NCI-H226 (cell line): ENCODE data around the gene MT1M.
"Not testable (repeated sequence)": the region's sequence is repeated elsewhere in the genome, so short reads cannot be mapped to it uniquely, and the experiment has no call there.

Experiments used
- DNase-seq: peaks from one replicate; pipeline ENCODE4 v3.0.0-alpha.2; 2015

MT1M gene

DNA sequence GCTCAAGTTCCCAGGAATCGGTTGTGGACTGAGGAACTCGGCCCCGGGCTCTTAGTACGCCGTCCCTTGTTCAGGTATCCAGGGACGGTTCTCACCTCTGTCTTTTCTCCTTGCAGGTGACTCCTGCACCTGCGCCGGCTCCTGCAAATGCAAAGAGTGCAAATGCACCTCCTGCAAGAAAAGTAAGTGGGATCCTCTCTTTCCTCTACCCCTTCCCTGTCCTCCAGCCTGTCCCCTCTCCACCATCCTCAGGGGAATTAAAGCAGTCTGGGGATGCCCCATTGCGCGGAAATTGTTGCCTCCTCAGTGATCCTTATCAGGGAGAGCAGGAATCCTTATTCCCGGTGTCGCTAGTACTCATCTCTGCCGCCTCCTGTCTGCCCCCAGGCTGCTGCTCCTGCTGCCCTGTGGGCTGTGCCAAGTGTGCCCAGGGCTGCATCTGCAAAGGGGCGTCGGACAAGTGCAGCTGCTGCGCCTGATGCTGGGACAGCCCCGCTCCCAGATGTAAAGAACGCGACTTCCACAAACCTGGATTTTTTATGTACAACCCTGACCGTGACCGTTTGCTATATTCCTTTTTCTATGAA, 23.5 kb upstream of the MT1M start:
- no peak for DNase-seq

DNA sequence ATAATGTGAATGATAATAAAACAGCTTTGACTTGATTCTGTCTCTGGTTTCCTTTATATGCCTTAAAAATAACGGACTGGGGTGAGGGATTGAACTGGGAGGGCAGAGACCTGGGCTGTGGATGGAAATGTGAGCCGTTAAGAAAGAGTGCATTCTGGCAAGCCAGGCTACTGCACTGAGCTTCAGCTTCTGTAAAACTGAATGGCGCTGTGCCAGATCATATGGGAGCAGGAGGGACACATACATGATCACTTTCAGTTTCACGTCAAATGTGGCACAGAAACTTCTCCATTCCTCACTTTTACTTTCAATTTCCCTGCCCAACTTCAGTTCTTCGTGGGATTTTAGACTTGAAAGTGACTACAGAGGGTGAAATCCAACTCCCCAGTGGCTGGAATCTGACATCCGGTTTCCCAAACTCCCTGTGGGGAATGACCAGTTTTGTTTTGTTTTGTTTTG, 23.0 kb upstream of the MT1M start:
- DNase-seq: peak; percentile 57

DNA sequence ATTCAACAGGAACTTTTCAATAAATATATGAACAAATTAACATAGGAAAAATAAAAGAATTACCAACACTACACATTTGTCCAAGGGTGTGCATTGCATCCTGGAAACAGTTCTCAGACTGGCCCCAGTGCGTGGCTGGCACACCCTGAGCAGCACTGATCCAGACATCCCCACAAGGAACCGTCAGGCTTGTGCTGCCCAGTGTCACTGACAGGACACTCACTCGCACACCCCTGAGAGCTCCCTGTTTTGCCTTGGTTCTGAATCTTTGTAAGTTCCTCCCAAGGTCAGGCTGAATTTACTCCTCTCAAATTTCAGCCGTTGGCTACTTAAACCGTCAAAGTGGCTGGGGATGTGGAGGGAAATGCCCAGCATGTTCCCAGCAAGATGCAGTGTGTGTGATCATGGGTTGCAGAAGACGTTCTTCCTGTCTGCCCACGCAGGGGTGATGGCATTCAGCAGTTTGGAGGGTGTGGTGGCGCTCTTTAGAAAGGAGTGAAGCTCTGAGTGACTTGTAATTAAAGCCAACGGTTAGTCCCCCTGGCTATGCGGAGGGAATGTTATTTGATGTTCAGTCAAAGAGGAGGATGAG, 22.3 kb upstream of the MT1M start:
- DNase-seq: peak; percentile 65

DNA sequence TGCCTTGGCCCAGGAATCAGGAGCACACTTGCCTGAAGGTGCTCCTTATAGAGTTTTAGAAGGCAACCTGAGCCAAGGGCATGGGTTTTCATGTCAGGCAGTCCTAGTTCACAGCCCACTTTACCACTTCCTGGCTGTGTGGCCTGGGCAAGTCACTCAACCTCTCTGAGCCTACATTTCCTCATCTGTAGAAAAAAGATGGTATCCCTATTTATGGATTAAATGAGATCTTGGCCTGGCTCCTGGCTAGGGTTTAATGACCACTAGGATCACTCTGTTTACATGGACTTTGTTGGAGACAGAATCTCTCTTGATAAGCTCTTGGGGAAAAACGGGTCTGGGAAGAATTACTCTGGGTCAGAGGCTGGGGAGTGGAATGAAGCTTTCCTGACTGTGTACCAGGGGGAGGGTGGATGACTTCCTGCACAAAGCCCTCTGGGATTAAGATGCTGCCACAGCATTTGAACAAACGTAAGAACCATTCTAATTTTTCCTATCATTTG, 21.8 kb upstream of the MT1M start:
- DNase-seq: no peak

DNA sequence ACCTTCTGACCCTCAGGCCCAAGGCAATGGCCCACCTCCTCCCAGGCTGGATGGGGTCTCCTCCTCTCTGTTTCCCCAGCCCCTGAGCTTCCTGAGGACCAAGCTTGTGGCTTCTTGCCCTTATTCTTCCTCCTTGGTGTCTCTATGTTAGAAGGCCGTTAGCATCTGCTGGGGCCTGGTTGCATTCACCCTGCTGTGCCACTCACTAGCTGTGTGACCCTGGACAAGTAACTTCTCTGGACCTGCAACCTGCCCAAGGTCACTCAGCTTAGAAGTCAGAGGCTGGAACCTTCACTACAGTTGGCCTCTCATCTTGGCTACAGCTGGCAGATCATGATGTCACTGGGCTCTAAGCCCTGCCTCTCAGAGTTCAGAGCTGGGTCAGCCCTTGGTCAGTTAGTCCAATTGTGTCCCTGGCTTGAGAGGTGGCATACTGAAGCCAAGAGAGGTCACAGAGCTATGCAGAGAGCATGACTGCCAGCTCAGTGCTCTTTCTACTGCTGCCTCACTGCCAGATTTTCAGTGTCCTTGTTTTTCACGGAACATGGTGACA, 21.1 kb upstream of the MT1M start:
- no peak for DNase-seq

DNA sequence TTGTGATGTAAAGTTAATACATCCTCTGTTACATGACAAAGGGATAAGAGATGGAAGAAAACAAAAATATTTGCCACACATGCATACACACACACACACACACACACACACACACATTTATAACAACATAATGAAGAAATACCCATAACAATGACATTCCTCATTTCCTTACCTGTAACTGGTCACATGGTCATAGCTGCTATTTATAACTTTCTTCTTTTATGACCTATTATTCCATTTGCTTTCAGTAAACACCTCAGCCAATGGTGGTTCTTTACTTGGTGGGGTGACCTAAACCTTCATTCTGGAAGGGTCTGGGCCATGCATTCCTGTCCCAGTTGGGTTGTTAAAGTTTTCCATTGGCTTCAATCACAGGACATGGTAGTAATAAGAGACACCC, 18.8 kb upstream of the MT1M start:
- no peak for DNase-seq

DNA sequence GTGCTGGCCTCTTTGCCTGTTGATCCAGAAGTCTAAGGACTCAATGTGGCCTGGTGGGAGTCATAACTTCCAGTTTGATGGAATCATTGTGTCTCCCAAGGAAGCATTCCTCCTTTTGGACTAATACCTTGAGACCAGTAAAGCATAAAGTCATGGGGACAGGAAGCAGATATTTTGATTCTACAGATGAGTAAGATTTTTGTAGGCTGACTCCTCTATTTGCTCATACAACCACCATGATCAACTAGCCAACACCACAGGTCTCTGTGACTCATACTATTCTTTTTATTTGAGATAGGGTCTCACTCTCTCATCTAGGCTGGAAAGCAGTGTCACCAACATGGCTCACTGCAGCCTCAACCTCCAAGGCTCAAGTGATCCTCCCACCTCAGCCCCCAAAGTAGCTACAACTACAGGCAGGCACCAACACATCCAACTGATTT, 17.9 kb upstream of the MT1M start:
- DNase-seq: peak; percentile 80

DNA sequence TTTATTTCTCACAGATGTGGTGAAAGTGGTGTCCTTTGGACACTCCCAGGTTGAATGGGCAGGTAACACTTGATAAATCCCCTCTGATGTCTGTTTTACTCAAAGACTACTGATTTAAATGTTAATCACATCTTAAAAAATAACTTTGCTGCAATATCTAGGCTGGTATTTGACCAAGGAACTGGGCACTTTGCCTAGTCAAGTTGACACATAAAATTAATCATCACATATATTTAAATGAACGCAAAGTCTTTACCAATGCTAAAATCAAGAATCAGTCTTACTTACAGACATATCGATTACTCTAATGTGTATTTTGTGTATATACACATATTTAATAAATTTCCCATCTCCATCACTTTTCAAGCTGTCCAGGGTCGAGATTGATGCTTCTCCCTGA, 17.1 kb upstream of the MT1M start:
- peak; percentile 40 for DNase-seq

DNA sequence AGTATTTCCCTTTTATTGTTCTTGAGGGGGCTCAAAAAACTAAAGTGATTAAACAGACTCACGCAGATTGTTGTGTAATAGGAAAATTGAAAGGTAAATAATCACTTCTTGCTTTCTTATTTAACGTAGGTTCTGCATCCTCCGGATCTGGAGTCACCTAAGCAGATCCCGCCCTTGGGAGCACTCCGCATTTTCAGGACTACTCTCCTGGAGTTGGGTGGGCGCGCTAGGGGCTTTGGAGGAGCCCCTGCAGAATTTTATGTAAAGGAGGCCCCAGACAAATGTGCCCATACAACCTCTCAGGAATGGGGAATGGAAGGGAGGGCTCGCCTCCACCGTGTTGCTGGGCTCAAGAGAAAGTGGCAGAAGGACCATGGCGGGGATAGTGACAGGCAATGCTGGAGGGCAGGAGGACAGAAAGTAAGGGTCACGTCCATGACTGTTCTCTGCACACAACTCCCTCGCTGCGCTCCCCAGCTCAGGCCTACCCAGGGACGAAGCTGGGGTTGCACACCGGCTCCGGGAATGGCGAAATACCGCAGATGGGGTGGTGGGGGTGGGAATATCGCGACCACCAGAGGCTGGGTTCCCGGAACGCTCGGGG, 15.7 kb upstream of the MT1M start:
- no peak for DNase-seq

DNA sequence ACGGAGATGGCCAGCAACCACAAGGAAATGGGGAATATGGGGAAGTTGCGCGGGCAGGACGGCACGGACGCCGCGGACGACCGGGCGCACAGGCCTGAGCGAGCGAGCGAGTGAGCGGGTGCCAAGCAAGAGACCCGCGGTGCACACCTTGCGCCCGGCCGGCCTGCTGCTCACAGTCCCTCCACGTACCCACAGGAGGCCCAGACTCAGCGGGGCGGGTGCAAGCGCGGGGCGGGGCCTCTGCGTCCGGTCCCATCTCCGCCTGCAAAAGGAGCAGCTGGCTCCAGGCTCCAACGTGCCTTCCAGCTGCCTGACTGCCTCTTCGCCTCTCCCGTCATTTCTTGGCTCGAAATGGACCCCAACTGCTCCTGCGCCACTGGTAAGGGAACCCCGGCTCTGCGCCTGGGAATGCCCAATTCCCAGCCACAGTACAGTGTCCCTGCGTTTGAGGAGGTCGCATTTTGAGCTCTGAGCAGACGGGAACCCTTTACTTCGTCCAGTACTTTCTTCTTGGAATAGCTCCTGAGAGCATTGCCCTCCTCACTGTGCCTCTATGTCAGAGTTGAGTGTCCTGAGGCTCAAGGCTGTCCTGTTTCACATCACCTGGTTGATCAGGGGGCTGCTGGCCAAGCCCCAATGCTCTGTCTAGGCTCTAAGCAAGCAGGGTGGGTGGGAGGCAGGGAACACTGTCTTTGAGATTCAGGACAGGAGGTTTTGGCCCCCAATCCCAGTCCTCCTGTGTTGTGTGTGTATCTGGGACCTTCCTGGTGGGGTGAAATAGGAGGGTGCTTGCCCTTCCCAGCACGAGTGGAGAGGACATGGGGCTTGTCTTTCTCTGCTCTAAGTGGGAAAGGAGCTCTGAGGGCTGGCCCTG, 15.0 kb upstream of the MT1M start:
- DNase-seq: no peak

DNA sequence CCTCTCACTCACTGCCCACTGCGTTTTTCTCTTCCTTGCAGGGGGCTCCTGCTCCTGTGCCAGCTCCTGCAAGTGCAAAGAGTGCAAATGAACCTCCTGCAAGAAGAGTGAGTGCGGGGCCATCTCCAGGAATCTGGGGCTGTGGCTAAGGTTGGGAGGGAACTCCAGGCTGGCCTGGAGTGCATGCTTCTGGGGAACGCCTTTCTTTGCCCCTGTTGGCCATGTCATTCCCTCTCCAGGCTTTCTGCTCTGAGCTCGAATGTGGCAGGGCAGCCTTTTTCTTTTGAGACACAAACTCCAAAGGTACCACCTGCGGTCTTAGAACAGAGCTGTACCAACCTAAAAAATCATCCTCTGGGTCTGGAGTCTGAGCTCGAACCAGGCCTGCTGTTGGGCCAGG, 14.3 kb upstream of the MT1M start:
- DNase-seq: no peak

DNA sequence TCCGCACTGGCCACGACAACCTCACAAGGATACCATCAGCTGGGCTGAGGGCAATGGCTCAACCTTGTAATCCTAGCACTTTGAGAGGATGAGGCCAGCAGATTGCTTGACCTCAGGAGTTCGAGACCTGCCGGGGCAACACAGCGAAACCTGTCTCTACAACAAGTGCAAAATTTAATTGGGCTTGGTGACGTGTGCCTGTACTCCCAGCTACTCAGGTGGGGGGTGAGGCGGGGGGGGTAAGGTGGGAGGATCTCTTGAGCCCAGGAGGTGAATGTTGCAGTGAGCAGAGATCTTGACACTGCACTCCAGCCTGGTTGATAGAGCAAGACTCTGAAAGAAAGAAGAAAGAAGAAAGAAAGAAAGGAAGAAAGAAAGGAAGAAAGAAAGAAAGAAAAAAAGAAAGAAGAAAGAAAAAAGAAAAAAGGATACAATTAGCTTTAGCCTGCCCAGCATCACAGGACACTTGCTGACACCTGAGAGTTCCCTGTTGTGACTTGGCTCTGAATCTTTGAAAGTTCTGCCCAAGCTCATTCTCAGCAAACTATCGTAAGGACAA, 12.0 kb upstream of the MT1M start:
- no peak for DNase-seq

DNA sequence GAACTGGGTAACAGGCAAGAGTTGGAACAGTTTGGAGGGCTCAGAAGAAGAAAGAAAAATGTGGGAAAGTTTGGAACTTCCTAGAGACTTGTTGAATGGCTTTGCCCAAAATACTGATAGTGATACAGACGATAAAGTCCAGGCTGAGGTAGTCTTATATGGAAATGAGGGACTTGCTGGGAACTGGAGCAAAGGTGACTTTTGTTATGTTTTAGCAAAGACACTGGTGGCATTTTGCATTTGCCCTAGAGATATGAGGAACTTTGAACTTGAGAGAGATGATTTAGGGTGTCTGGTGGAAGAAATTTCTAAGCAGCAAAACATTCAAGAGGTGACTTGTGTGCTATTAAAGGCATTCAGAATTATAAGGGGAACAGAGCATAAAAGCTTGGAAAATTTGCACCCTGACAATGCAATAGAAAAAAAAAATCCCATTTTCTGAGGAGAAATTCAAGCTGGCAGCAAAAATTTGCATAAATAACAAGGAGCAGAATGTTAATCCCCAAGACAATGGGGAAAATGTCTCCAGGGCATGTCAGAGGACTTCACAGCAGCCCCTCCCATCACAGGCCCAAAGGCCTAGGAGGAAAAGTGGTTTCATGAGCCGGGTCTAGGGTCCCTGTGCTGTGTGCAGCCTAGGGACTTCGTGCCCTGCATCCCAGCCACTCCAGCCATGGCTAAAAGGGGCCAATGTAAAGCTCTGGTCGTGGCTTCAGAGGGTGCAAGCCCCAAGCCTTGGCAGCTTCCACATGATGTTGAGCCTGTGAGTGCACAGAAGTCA, 10.6 kb upstream of the MT1M start:
- not testable (repeated sequence) for DNase-seq

DNA sequence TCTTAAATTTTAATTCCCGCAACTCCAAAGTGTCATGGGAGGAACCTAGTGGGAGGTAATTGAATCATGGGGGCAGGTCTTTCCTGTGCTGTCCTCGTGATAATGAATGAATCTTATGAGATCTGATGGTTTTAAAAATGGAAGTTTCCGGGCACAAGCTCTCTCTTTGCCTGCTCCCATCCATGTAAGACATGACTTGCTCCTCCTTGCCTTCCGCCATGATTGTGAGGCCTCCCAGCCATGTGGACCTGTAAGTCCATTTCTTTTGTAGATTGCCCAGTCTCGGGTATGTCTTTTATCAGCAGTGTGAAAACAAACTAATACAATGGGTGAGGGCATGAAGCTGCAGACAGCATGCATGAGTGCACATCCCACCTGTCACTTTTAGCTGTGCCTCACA, 9.3 kb upstream of the MT1M start:
- DNase-seq: not testable (repeated sequence)

DNA sequence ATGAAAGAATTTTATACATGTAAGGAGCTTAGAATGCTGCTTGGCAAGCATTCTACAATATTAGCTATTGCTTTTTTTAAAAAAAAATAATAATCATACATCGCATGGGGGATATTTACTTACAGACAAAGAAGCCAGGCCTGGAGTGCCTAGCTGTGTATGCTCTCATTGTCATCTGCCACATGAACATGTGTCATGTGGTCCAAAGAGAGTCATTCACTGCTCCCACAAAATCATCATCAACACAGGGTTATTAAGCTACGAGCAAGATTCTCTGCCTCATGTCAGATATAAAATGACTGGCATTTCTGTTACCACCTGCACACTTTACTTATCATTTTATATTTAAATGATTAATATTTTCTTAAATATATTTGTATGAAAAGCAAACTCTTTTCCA, 8.8 kb upstream of the MT1M start:
- no peak for DNase-seq

DNA sequence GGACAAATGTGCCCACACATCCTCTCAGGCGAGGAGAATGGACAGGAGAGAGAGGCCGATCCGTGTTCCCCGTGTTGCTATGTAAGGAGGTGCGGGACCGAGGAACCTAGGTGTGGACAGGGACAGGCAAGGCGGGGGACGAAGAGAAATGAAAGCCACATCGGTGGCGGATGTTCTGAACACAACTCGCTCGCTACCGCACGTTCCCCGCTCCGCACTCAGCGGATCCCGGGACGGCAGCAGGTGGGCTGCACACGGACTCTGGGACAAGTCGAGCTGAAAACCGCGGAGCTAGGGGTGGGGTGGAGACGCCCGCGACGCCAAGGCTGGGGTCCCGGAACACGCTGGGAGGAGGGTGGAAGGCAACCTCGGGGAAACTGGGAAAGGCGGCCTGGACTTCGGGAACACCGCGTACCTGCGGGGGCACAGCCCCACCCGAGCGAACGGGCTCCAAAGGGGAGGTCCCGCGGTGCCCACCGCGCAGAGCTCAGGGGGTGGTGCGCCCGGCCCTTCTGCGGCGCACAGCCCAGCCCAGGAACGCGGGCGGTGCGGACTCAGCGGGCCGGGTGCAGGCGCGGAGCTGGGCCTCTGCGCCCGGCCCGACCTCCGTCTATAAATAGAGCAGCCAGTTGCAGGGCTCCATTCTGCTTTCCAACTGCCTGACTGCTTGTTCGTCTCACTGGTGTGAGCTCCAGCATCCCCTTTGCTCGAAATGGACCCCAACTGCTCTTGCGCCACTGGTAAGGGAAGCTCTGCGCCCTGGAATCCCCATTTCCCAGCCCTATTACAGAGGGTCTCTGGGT, 7.1 kb upstream of the MT1M start, which contains the start of gene MT1E:
MT1E (plus strand) TSS at position 642 of the 803 bp plus-strand sequence; CDS start at position 713, 71 bp downstream.
- DNase-seq: peak; percentile 87

DNA sequence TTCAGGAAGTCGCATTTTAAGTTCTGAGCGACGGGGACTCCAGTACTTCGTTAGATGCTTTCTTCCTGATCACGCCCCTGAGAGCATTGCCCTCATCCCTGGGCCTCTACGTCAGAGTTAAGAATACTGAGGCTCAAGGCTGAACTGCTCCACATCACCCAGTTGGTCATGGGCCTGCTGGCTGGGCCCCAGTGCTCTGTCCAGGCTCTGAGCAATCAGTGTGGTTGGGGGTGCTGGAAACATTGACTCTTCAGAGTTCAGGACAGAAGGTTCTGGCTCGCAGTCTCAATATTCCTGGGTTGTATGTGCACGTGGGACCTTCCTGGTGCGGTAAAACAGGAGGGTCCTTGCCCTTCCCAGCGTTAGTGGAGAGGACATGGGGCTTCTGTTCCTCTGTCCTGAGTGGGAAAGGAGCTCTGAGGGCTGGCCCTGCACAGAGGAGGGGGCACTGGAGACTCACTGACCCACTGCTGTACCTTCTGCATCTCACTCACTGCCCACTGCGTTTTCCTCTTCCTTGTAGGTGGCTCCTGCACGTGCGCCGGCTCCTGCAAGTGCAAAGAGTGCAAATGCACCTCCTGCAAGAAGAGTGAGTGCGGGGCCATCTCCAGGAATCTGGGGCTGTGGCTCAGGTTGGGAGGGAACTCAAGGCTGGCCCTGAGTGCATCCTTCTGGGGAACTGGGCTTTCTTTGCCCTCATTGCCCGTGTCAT, 6.4 kb upstream of the MT1M start:
- peak; percentile 36 for DNase-seq

DNA sequence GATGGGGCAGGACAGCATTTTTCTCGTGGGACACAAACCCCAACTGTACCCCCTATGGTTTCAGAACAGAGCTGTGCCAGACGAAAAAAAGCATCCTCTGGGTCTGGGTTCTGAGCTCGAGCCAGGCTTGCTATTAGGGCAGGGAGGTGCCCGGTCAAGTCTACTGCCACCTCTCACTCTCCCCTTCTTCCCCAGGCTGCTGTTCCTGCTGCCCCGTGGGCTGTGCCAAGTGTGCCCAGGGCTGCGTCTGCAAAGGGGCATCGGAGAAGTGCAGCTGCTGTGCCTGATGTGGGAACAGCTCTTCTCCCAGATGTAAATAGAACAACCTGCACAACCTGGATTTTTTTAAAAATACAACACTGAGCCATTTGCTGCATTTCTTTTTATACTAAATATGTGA, 5.8 kb upstream of the MT1M start:
- no peak for DNase-seq

DNA sequence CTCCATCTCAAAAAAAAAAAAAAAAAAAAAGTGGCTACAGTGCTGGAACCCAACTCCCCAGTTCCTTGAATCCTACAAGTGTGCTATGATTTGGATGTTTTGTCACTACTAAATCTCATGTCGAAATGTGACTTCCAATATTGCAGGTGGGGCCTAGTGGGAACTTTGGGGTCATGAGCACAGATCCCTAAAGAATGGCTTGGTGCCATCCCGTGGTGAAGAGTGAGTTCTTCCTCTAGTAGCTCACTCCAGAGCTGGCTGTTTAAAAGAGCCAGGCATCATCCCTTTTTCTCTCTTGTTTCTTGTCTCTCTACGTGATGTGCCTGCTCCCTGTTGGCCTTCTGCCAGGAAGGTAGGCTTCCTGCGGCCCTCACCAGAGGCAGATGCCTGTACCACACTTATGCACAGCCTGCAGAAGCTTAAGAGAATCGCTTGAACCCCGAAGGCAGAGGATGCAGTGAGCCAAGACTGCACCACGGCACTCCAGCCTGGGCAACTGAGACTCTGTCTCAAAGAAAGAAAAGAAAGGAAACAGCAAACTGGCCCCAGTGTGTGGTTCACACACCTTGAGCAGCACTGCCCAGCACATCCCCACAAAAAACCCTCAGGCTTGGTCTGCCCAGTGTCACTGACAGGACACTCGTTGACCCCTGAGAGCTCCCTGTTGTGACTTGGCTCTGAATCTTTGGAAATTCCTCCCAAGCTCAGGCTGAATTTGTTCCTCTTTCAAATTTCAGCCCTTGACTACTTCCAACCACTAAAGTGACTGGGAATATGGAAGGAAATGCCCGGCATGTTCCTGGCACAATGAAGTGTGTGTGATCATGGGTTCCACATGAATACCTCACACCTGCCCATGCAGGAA, 3.7 kb upstream of the MT1M start:
- DNase-seq: no peak
